ENCODE data around the gene LLGL2.

Gene LLGL2

GRCh38 chr17:75572713-75573539 lies 47.4 kb downstream of the LLGL2 start:
- no peak overlapping the region for H3K4me3 ChIP-seq (IDR thresholded peaks at IDR 0.05; ENCODE audit: insufficient read depth, low read depth, low read length)
- H3K4me1 ChIP-seq (ENCODE audit: low read depth, poor library complexity, severe bottlenecking): no peaks in the 10 kb centered on the region
- H3K9ac ChIP-seq: no peak overlapping the region
- H3K4me2 ChIP-seq: no peak overlapping the region
- no peaks in the 10 kb centered on the region for H3K36me3 ChIP-seq (ENCODE audit: insufficient read depth)
- peaks cover 12% of the 10 kb centered on the region; the same call in 1 of the 2 replicates for H3K27me3 ChIP-seq (ENCODE audit: insufficient read depth, low read depth)
- H2AFZ ChIP-seq (ENCODE audit: low read depth): no peak overlapping the region
- no peaks in the 10 kb centered on the region for H3K79me2 ChIP-seq (ENCODE audit: insufficient read depth, low read depth)
- TF ChIP-seq CTCF (conservative IDR thresholded peaks at IDR 0.05; ENCODE audit: low read depth, low read length): no peak
- H4K20me1 ChIP-seq (ENCODE audit: insufficient read depth): no peaks in the 10 kb centered on the region
- no peak overlapping the region for H3K27ac ChIP-seq

GRCh38 chr17:75573540-75573957 lies 48.1 kb downstream of the LLGL2 start:
- no peak overlapping the region for H3K27ac ChIP-seq
- TF ChIP-seq CTCF (conservative IDR thresholded peaks at IDR 0.05; ENCODE audit: low read depth, low read length): no peak
- no peak overlapping the region for H3K9ac ChIP-seq
- no peaks in the 10 kb centered on the region for H3K79me2 ChIP-seq (ENCODE audit: insufficient read depth, low read depth)
- H3K4me3 ChIP-seq (IDR thresholded peaks at IDR 0.05; ENCODE audit: insufficient read depth, low read depth, low read length): no peak overlapping the region
- no peak overlapping the region for H3K4me2 ChIP-seq
- no peak overlapping the region for H2AFZ ChIP-seq (ENCODE audit: low read depth)
- H3K36me3 ChIP-seq (ENCODE audit: insufficient read depth): no peaks in the 10 kb centered on the region
- peaks cover 13% of the 10 kb centered on the region; the same call in 1 of the 2 replicates for H3K27me3 ChIP-seq (ENCODE audit: insufficient read depth, low read depth)
- H3K4me1 ChIP-seq (ENCODE audit: low read depth, poor library complexity, severe bottlenecking): no peaks in the 10 kb centered on the region
- H4K20me1 ChIP-seq (ENCODE audit: insufficient read depth): no peaks in the 10 kb centered on the region

- Histone ChIP-seq H3K27me3 (ENCODE audit: insufficient read depth, low read depth) (peaks cover 13% of the 10 kb centered on the region; the same call in 1 of the 2 replicates), H3K27ac (no peak overlapping the region), H4K20me1 (ENCODE audit: insufficient read depth) (no peaks in the 10 kb centered on the region), H3K79me2 (ENCODE audit: insufficient read depth, low read depth) (no peaks in the 10 kb centered on the region), H3K4me1 (ENCODE audit: low read depth, poor library complexity, severe bottlenecking) (no peaks in the 10 kb centered on the region), H3K36me3 (ENCODE audit: insufficient read depth) (no peaks in the 10 kb centered on the region), H3K4me2 (no peak overlapping the region), H2AFZ (ENCODE audit: low read depth) (no peak overlapping the region), H3K9ac (no peak overlapping the region), H3K4me3 (IDR thresholded peaks at IDR 0.05; ENCODE audit: insufficient read depth, low read depth, low read length) (no peak overlapping the region)
- no peak for TF ChIP-seq CTCF (conservative IDR thresholded peaks at IDR 0.05; ENCODE audit: low read depth, low read length)
Measured at GRCh38 chr17:75573994-75574393, 48.5 kb downstream of the LLGL2 start.

GRCh38 chr17:75574404-75575036 lies 49.0 kb downstream of the LLGL2 start:
- Histone ChIP-seq H4K20me1 (ENCODE audit: insufficient read depth) (no peaks in the 10 kb centered on the region), H3K9ac (no peak overlapping the region), H3K27me3 (ENCODE audit: insufficient read depth, low read depth) (peaks cover 13% of the 10 kb centered on the region; the same call in 1 of the 2 replicates), H3K79me2 (ENCODE audit: insufficient read depth, low read depth) (no peaks in the 10 kb centered on the region), H3K4me1 (ENCODE audit: low read depth, poor library complexity, severe bottlenecking) (no peaks in the 10 kb centered on the region), H2AFZ (ENCODE audit: low read depth) (no peak overlapping the region), H3K4me3 (IDR thresholded peaks at IDR 0.05; ENCODE audit: insufficient read depth, low read depth, low read length) (no peak overlapping the region), H3K27ac (no peak overlapping the region), H3K36me3 (ENCODE audit: insufficient read depth) (no peaks in the 10 kb centered on the region), H3K4me2 (no peak overlapping the region)
- no peak for TF ChIP-seq CTCF (conservative IDR thresholded peaks at IDR 0.05; ENCODE audit: low read depth, low read length)

Data from KMS-11 (cell line).